Suprapubic skin (tissue), 4 donors: ENCODE measurements around the gene GNPTAB. TPM values are rescaled to one million over a fixed set of nuclear protein-coding genes. Genes with fewer than 3 reads are reported as not detected.

Source experiments
- DNase-seq, 2 donors: peaks; one replicate each; pipeline ENCODE4 v3.0.0-alpha.2; 2019; ENCODE audit warnings: low spot score in 2 of 2
- H3K27ac ChIP-seq: fragments of 200-600 bp; sonication (generic); one replicate; pipeline ENCODE4 v1.5.1; 2019
- H3K27me3 ChIP-seq: fragments of 200-600 bp; sonication (generic); one replicate; pipeline ENCODE4 v1.5.1; 2019
- H3K36me3 ChIP-seq: fragments of 200-600 bp; sonication (generic); one replicate; pipeline ENCODE4 v1.5.1; 2019
- H3K4me1 ChIP-seq: fragments of 200-600 bp; sonication (generic); one replicate; pipeline ENCODE4 v1.5.1; 2019
- H3K4me3 ChIP-seq: fragments of 200-600 bp; sonication (generic); one replicate; pipeline ENCODE4 v1.5.1; 2019; ENCODE audit warnings: mild to moderate bottlenecking
- H3K9me3 ChIP-seq: fragments of 200-600 bp; sonication (generic); one replicate; pipeline ENCODE4 v1.5.1; 2019
- EP300 ChIP-seq: sonication (generic); formaldehyde crosslinking; IDR thresholded peaks from one replicate; pipeline ENCODE4 v1.6.1; 2017; ENCODE audit warnings: antibody characterized with exemption
- POLR2A ChIP-seq, 2 donors: fragments of 450-650 bp; IDR thresholded peaks; one replicate each; pipeline ENCODE4 v1.6.1; 2017; ENCODE audit warnings: antibody characterized with exemption in 2 of 2, mild to moderate bottlenecking in 2 of 2, moderate library complexity in 2 of 2
- POLR2AphosphoS5 ChIP-seq, 3 donors: sonication (generic); formaldehyde crosslinking; IDR thresholded peaks; one replicate each; pipeline ENCODE4 v1.6.1; 2017; ENCODE audit warnings: antibody characterized with exemption in 3 of 3
- WGBS: methylation state at CpG from one replicate; pipeline ENCODE4 v1.1.5; 2018; 5-methylcytosine and 5-hydroxymethylcytosine counted together
- total RNA-seq, 4 donors: library from RNA; depleted of rRNA; stranded (reverse); fragments of >200 nt; gene quantifications; one replicate each; pipeline ENCODE4 v1.1.0, GENCODE V29; 2016
- TF ChIP-seq, protein P1 (sequence below), 2 donors: fragments of 200-600 bp in 1 of 2; fragments of 450-650 bp in 1 of 2; sonication (generic) in 1 of 2; IDR thresholded peaks; one replicate each; pipeline ENCODE4 v1.5.1; 2016 to 2019; ENCODE audit warnings: antibody characterized with exemption in 2 of 2, mild to moderate bottlenecking in 1 of 2, moderate library complexity in 1 of 2

GNPTAB gene
- total RNA-seq, 4 donors from 2014 or later, result 25.0 to 68.2 (median 45.8) TPM

DNA sequence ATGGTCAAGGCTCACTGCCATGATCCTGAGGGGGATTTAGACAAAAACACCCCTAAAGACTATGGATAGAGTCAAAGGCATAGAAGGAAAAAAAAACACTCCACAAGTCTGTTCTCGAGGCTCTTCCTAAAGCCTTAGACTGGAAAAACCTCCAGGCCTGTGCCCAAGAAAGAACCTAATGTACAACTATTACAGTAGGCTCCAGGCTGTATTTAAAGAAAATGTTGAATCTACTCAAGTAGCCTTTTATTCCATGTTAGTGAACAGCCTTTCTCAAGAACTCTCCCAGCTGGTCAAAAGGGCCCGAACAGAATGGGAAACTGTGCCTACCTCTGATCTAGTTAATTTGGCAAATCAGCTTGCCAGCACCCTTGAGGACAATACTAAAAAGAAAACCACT lies 28.3 kb downstream of the GNPTAB start:
- Histone ChIP-seq H3K9me3 (no peaks in the 10 kb centered on the region), H3K4me3 (no peak overlapping the region), H3K27me3 (no peaks in the 10 kb centered on the region), H3K4me1 (peaks cover 8% of the 10 kb centered on the region), H3K36me3 (no peaks in the 10 kb centered on the region), H3K27ac (no peak overlapping the region)
- WGBS, result 74% methylated on average over 2 of the region's 2 CpGs
- DNase-seq, result no peak
- no peak for TF ChIP-seq POLR2A (IDR thresholded peaks at IDR 0.05)
- TF ChIP-seq EP300, result no peak
- TF ChIP-seq, protein P1, sequence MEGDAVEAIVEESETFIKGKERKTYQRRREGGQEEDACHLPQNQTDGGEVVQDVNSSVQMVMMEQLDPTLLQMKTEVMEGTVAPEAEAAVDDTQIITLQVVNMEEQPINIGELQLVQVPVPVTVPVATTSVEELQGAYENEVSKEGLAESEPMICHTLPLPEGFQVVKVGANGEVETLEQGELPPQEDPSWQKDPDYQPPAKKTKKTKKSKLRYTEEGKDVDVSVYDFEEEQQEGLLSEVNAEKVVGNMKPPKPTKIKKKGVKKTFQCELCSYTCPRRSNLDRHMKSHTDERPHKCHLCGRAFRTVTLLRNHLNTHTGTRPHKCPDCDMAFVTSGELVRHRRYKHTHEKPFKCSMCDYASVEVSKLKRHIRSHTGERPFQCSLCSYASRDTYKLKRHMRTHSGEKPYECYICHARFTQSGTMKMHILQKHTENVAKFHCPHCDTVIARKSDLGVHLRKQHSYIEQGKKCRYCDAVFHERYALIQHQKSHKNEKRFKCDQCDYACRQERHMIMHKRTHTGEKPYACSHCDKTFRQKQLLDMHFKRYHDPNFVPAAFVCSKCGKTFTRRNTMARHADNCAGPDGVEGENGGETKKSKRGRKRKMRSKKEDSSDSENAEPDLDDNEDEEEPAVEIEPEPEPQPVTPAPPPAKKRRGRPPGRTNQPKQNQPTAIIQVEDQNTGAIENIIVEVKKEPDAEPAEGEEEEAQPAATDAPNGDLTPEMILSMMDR (IDR thresholded peaks at IDR 0.05), result no peak
- no peak for TF ChIP-seq POLR2AphosphoS5 (IDR thresholded peaks at IDR 0.05)

DNA sequence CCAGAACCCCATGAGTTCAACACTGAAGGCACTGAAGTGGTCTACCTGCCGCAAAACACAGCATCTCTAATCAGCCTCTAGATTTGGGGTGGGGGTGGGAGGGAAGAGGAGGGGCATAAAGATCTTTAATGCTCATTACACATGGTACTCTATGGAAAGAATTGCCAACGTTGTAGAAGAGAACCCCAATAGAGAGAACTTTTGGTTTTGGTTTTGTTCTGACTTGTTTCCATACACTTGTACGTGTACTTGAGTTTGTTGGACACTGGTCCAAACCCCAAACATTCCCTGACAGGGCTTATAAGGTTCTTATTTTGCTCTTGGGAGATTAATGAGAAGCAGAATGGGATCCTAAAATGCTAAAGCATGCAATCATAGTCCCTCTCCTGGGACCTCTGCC lies 31.0 kb downstream of the GNPTAB start:
- H3K27me3 ChIP-seq, result no peaks in the 10 kb centered on the region
- no peak overlapping the region for H3K4me3 ChIP-seq
- peaks cover 8% of the 10 kb centered on the region for H3K4me1 ChIP-seq
- peaks cover 4% of the 10 kb centered on the region for H3K36me3 ChIP-seq
- no peak for TF ChIP-seq EP300
- no peak for TF ChIP-seq POLR2AphosphoS5 (IDR thresholded peaks at IDR 0.05)
- TF ChIP-seq, protein P1 (IDR thresholded peaks at IDR 0.05), result no peak
- no peak for TF ChIP-seq POLR2A (IDR thresholded peaks at IDR 0.05)
- DNase-seq, result no peak
- no peaks in the 10 kb centered on the region for H3K9me3 ChIP-seq
- 62% methylated on average over 3 of the region's 3 CpGs for WGBS
- no peak overlapping the region for H3K27ac ChIP-seq

DNA sequence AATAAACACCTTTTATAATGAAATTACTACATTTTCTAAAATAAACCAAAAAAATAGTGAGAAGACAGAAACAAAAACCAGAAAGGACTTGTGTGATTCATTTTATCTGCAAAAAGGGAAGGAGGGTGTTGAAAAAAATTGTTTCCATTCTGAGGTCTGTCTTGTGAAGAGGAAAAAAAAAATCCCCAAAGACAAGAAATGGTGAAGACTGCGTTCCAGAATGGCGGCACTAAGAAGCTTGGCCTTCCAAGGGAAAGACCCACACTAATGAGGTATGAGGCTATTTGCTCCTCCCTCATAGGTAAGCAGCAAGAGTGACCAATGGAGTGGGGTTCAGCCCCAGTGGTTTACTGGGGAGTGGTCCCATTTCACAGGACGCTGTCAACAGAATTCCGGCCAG lies 35.0 kb downstream of the GNPTAB start:
- Histone ChIP-seq H3K27me3 (no peaks in the 10 kb centered on the region), H3K9me3 (no peaks in the 10 kb centered on the region), H3K27ac (no peak overlapping the region), H3K4me3 (no peak overlapping the region), H3K36me3 (peaks cover 8% of the 10 kb centered on the region), H3K4me1 (peaks cover 8% of the 10 kb centered on the region)
- TF ChIP-seq POLR2AphosphoS5 (IDR thresholded peaks at IDR 0.05), result no peak
- TF ChIP-seq, protein P1 (IDR thresholded peaks at IDR 0.05), result no peak
- TF ChIP-seq POLR2A (IDR thresholded peaks at IDR 0.05), result no peak
- no peak for TF ChIP-seq EP300
- no peak for DNase-seq
- 94% methylated on average over 4 of the region's 4 CpGs for WGBS

DNA sequence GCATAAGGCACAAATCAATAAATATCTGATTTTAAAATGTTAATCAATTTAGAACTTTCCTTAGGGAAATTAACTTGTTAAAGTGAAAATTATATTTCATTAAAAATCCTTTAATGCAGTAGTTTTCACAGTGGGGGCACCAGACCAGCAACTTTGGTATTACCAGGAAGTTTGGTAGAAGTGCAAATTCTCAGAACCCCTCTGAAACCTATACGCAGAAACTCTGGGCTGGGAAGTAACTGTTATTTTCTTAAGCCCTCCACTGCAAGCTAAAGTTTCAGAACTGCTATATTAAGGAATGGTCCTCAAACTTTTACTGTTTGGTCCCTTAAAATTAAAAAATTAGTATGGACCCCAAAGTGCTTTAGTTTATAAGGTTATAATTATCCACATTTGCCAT lies 35.7 kb downstream of the GNPTAB start:
- Histone ChIP-seq H3K9me3 (no peaks in the 10 kb centered on the region), H3K36me3 (peaks cover 10% of the 10 kb centered on the region), H3K27me3 (no peaks in the 10 kb centered on the region), H3K4me3 (no peak overlapping the region), H3K4me1 (peaks cover 8% of the 10 kb centered on the region), H3K27ac (no peak overlapping the region)
- 82% methylated on average over 1 of the region's 1 CpG for WGBS
- no peak for DNase-seq
- no peak for TF ChIP-seq POLR2A (IDR thresholded peaks at IDR 0.05)
- TF ChIP-seq, protein P1 (IDR thresholded peaks at IDR 0.05), result no peak
- no peak for TF ChIP-seq EP300
- no peak for TF ChIP-seq POLR2AphosphoS5 (IDR thresholded peaks at IDR 0.05)

DNA sequence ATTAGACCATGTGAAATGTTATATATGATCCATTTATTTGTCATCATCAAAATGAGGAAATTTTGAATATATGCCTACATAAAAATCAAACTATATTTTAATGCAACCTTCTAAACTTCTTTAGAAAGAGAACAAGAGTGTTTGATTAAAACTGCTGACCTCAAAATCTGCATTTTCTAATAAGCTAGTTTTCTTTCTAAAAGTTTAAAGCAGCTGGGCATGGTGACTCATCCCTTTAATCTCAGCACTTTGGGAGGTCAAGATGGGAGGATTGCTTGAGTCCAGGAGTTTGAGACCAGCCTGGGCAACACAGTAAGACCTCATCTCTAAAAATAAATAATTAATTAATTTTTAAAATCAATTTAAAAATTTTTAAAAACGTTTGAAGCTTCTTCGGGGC lies 36.2 kb downstream of the GNPTAB start:
- Histone ChIP-seq H3K36me3 (peaks cover 12% of the 10 kb centered on the region), H3K4me1 (peaks cover 7% of the 10 kb centered on the region), H3K27me3 (no peaks in the 10 kb centered on the region), H3K27ac (no peak overlapping the region), H3K4me3 (no peak overlapping the region), H3K9me3 (no peaks in the 10 kb centered on the region)
- DNase-seq, result no peak
- WGBS, result 86% methylated on average over 2 of the region's 2 CpGs
- TF ChIP-seq, protein P1 (IDR thresholded peaks at IDR 0.05), result no peak
- TF ChIP-seq EP300 (no peak), POLR2AphosphoS5 (IDR thresholded peaks at IDR 0.05) (no peak), POLR2A (IDR thresholded peaks at IDR 0.05) (no peak)
